CD4-positive, alpha-beta T cell treated with Interleukin-1 beta for 1 hour (primary cell): ENCODE results near the gene COL4A2.

Source experiments
- DNase-seq, 2 donors: peaks; one replicate each; pipeline ENCODE4 v3.0.0-alpha.2; 2020 to 2022

Gene COL4A2

DNA sequence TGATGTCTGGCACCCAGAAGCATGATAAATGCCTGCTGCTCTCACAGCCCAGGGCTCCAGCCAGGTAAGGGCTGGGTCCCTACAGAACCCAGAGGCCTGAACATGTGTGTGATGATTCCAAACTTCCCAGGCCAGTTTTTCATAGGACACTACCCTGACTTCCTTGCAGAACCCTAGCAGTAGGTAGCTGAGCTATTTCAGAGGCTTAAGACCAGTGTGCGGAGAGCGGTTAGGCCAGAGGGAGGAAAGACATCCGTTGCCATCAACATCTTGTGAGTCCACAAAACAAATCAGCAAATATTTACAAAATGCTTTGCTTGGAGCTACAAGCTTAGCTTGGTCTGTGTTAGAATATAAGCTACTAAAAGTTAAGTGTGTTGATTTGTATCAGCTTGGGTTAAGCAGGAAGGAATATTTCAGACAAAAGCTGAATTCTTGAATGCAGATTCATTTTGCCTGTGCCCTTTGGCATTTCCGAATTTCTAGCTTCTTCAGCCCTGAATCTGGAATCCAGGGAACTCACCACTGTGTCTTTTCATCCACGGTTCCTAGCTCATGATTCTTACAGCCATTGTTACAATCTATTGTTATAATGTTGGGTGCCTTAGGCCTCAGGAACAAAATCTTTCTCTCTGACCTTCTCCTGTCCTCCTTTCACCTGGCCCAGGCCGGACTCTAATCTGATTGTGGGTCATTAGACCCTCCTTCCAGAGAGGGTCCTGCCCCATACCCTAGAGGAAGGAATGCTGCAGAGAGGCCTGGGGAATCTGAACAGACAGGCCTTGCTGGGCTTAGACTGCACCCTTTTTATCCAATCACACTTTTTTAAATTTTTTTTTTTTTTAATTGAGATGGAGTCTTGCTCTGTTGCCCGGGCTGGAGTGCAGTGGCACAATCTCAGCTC lies 242.1 kb downstream of the COL4A2 start:
- DNase-seq = no peak

DNA sequence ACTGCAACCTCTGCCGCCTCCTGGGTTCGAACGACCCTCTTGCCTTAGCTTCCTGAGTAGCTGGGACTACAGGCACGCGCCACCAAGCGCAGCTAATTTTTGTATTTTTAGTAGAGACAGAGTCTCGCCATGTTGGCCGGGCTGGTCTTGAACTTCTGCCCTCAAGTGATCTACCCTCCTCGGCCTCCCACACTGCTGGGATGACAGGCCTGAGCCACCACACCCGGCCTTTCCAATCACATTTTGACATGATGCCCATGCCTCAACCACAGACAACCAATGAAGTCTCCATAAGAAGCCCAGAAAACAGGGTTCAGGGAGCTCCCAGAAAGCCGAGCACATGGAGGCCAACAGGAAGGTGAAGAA lies 242.7 kb downstream of the COL4A2 start:
- DNase-seq = no peak

DNA sequence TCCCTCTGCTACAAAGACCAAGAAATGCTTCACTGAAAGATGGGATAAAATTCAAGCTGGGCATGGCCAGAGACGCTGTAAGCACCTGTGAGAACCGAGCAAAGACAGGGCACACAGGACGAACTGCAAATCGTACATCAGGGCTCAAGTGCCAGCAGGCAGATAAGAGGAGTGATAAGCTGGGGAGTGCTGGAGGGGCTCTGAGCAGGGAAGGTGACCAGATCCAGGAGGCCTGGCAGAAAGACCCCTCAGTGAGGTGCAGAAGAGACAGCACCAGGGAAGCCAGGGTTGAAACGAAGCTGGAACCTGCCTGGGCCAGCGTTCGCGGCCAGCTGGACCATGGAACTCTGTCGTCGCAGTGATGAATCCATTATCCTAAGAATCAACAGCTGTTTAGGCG lies 244.2 kb downstream of the COL4A2 start:
- DNase-seq = no peak

DNA sequence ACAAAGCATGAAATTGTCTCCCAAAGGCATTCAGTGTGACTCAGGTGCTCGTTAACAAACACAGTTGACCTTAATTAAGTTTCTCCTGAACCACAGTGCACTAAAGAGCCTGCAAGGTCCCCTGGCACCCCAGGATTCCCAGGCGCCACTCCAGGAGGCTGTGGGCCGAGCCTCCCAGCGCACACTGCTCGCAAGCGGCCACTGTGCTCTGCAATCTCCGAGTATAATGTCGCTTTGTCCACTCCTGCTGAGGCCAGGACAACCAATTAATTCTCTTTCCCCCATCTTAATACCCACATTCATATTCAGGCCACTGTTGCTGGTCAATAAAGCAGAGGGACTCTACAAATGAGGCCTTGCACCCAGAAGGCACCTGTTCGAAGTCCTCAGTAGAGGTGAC lies 245.7 kb downstream of the COL4A2 start:
- DNase-seq = no peak

DNA sequence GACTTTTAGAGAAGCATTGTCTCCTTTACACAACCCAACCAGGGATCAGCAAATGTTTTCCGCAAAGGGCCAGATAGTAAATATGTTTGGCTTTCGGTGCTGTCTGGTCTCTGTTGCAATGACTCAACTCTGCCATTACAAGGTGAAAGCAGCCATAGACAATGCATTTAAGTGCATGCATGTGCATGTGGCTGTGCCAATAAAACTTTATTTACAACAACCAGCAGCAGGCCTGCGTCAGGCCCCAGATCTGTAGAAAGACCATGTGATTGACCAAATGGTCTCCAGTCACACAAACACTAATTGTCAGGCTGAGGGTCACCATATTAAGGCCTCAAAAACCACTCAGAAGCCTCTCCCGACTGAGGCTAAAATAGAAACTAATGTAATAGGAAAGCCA lies 246.3 kb downstream of the COL4A2 start:
- no peak for DNase-seq

DNA sequence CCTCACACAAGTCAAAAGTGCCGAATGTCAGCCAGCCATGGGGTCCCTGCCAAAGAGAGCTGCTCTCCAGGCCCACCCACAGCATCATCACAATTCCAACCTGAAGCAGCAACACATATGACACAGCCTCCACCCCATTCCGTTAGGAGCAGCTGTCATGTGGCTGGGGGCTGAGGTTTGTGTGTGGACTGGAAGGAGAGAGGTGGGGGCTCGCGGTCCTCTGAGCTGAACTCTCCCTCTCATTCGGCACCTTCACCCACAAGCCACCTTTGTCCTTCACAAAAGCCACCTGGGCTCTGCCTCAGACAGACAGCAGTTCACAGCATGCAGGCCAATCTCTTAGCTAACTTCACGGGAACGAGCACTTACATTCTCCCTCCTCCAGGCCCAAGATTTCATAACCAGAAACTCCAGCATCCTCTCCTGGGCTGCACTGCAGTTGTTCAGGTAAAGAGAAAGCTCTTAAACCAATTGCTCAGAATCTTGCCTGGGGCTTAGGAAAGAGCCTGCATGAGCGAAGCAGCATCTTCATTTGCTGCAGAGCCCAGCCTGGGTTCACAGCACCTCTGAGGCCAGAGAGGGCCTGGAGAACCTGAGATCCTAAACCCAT lies 247.2 kb downstream of the COL4A2 start:
- no peak for DNase-seq

DNA sequence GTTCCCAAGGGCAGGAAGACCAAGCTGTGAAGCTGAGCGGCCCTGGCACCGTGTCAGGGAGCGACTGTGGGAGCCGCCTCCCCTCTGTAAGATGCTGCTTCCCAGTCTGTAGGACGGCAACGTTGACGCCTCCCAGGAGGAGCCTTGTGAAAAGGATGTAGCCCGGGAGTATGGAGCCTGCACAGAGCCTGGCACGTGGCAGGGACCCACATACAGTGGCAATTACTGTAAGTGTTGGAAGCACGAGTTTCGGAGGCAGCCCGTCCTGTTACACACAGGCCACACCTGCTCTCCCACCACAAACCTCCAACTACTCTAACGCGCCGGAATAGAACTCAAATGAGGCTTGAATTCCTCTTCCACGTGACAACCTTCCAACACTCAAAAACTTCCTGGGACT lies 247.9 kb downstream of the COL4A2 start:
- no peak for DNase-seq

DNA sequence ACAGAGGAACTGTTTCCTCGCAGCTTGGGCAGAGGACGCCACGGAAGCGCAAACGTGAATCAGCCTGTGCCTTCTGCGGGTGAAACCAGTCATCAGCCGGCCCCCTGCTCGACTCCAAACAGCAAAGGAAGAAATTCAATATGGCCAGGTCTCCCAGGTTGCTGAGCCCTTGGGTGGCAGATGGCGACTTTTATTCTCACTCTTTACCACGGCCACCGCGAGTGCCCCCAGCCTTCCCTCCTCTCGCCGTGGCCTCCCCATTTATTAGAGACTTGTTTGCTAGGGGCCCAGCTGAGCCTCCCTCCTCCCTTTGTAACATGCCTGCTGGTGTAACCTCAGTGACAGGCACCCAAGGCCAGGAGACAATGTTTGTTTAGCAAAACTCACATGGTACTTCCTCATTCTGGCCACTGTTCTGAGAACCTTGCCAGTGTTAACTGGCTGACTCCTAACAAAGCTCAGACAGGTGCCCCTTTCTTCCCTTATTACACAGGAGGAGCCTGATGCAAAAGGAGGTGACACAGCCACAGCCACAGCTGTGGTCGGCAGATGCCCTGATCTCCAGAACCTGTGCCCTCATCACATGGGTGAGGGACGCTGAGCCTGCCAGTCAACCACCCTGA lies 248.6 kb downstream of the COL4A2 start:
- peak in 1 of 2 donors; percentile 28 for DNase-seq

DNA sequence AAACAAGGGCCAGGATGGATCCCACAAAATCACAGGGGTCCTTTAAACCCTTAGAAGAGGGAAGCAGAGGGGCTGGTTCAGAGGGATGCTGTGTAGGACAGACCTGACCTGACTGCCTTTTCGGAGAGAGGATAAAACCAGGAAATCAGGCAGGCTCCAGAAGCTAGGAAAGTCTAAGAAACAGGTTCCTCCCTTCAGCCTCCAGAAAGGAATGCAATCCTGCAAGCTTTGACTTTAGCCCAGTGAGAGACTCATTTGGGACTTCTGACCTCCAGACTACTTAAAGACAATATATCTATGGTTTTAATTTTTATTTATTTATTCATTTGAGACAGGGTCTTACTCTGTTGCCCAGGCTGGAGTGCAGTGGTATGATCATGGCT lies 249.1 kb downstream of the COL4A2 start:
- DNase-seq = no peak

DNA sequence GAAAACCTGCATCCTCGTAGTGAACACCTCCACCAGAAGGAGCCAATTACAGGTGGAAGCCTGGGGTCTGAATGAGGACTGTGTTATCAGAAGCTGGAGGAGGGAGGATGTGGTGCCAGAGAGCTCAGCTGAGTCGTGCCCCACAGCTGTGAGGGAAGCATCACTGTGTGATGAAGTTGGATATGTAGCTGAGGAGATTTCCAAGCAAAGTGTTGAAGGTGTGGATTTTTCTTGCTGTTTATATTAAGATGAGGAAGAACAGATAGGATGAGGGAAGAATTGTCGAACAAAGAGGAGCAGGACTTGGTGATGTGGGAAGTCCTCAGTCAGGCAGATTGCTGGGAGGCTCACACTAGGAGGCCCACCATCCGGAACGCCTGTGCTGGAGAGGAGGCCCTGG lies 250.0 kb downstream of the COL4A2 start:
- DNase-seq = no peak

DNA sequence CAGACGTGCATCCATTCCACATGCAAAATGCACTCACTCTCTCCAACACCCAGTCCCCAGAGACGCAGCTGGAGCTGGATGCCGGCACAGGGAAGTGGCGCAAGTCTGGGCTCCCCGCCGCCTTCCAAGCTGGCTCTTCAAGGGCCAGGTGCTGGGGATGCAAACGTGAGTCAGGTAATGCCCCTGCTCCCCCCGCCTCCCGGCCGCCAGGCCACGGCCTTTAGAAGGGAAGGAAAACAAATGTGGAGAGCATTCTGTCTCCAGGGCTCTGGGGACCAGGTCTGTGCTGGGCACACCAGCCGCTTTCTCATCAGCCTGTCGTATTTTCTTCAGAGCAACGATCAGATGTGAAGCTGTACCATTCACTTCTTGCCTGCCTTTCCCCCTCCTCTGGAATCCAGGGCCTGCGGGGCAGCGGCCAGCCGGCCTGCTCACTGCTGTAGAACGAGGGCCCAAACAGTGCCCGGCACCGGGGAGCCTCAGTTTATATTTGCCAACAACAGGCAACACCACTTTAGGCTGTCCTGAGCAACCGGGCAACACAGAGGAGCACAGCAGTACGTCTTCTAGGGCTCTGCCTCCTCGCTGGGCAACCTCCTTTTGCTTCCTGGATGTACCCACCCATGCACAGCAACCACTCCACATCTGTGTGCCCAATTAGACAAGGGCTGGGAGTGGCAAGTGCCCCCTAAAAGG lies 250.7 kb downstream of the COL4A2 start:
- DNase-seq = no peak

DNA sequence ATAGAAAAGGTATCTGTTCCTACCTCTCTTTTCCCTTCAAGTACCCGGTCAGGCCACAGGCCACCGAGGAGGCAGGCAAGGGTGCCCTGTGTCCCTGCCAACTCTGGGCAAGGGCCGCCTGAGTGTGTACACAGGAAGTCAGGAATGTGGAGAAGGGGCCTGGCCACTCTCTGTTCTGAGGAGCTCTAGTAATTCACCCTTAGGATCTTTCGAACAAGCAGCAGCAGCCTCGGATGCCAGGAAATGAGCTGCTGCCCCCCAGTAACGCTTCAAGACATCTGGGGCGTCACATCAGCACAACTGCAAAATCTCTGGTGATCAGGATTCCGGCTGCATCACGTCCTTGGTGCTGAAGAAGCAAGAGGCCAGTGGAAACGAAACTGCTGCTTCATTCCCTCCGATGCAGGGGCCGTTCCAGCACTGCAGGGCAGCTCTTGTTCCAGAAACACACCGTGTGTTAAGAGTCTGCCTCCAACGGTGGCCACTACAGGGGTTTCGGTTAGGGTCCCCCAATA lies 252.4 kb downstream of the COL4A2 start:
- no peak for DNase-seq

DNA sequence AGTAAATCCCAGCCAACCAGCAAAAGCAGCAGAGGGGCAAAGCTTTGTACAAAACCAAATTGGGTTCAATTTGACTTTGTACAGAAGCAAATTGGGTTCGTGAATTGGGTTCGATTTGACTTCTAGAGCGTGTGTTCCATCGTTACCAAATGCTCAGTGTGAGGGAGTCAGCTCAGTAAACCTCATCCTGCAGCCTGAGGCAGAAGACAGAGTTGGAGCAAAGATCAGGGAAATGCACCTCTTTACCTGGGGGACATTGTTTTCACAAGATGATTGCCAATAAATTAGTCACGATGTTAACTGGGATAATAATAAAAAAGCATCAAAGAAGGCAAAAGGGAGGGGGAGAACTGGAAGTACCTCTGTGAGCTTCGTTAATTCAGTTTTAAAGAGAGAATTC lies 252.9 kb downstream of the COL4A2 start:
- no peak for DNase-seq

DNA sequence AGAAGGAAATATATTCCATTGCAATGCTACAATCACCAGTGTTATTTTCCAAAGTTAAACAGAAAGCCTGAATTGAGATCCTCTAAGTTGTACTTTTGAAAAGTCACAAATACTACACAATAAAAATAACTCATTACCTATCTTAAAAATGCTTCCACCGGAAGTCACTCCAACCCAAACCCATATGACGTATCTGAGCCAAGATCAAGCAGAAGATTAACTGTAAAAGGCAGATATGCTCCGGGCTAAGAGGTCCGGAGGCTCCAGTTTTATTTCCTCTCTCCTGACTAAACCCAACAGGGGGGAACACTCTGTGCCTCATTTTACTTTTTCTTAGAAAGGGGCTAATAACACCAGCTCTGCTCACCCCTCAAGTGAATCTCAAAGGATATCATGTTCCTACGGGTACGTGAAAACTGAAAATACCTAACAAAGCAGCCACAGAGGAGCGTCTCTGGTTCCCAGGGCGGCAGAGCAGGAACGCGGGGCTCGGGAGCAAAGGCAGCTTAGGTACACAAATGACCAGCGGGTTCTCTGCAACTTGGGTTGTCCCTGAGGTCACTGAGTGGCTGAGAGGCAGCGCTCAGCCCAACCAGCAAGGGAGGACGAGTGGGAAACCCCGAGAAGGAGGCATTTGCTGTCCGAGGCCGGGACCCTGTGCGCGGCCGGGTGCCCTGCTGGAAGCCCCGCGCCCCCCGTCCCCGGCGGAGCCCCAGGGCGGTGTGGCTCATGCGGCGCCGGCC lies 253.7 kb downstream of the COL4A2 start:
- DNase-seq = peak; percentile 7 to 20

DNA sequence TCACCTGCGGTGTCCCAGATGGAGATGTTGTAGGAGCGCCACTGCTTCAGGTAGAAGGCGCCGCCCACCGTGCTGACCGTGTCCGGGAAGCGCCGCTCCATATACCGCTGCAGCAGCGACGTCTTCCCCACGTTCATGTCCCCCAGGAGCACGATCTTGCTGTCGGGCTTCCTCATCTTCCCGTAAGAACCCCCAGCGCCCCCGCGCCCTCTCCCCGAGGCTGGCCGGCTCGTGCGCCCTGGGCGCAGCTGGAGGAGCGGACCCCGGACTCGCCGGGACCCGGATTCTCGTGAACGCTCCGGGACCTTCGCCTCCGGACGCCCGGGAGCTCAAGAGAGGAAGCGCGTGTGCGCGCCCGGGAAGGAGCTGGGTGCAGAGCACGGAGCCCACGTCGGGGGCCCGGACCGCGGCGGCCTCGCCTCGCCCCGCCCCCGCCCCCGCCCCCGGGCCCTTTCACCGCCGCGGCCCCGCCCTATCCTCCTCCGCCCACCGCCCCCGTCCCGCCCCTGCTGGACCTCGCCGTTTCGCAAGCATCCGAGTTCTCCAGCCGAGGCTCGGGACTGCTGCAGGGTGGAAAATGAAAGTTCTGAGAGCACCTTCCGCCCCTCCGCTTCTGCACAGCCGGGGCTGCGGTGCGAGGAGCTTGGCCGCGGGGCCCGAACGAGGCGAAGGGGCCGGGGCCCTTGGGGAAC lies 254.4 kb downstream of the COL4A2 start, which contains the start of gene RAB20:
TSS of gene RAB20 (minus strand) at position 379 of the 692 bp plus-strand sequence. CDS start at position 176, 203 bp downstream.
- DNase-seq = peak; percentile 61 to 70

DNA sequence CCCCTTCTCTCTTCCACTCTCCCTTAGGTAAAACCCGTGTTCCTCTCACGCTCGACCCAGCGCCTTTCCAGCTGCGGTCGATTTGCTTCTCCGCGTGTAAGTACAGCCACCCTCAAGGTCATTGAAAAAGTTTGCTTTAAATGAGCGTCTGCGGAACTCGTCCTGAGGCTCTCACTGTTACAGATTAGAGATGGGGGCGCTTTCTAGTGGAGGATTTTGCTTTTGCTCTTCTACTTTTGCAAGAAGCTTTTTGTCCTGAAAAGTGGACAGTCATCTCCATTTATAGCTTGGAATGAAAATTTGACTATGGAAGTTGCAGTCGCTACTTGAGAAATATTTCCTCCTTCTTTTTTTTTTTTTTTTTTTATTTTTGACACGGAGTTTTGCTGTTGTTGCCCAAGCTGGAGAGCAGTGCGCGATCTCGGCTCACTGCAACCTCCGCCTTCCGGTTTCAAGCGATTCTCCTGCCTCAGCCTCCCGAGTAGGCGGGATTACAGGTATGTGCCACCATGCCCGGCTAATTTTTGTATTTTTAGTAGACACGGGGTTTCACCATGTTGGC lies 255.0 kb downstream of the COL4A2 start:
- no peak for DNase-seq
